HepG2 (cell line): Measurements from ENCODE around the gene IL2RA. TPM values are rescaled to one million over a fixed set of nuclear protein-coding genes. Genes with fewer than 3 reads are reported as not detected.
A peak's percentile ranks its signal among the peaks of the same experiment; 100 is the strongest.

Experiments
- ATAC-seq: fragments of 200-7000 bp; cut with Tn5 transposase; 3 replicates; pipeline ENCODE4 v1.9.1; 2020; ENCODE audit warnings: mild to moderate bottlenecking, moderate library complexity
- BruUV-seq: library from RNA; stranded (reverse); fragments of 400-500 nt; replicated peaks from 2 replicates; lab custom pipeline; 2021; lab: Mats Ljungman, UMichigan
- CTCF ChIA-PET: fragments of 300-600 bp; formaldehyde crosslinking; extraction: SDS; loops from one replicate; lab custom pipeline; 2021; ENCODE audit warnings: low total read pairs, inconsistent platforms, low intra/inter-chr PET ratio; lab: Yijun Ruan, JAX
- POLR2A ChIA-PET: fragments of 350-600 bp; sonication (Branson Sonifier 250); formaldehyde crosslinking; loops from one replicate; lab custom pipeline; 2020; ENCODE audit warnings: antibody characterized with exemption, inconsistent platforms; lab: Yijun Ruan, JAX
- DNase-seq: peaks from one replicate; pipeline ENCODE4 v3.0.0-alpha.2; 2015; ENCODE audit warnings: low spot score
- FAIRE-seq: peaks from 3 replicates; lab custom pipeline; 2011; peaks lifted over from hg19 to GRCh38; lab: Jason Lieb, UNC
- H2AFZ ChIP-seq: one replicate; pipeline ENCODE4 v1.6.1; 2011; ENCODE audit warnings: low read length, inconsistent platforms
- H3K27ac ChIP-seq: fragments of 300-600 bp; 3 replicates; pipeline ENCODE4 v1.8.0; 2011; ENCODE audit warnings: mixed run types, mild to moderate bottlenecking, mixed read lengths, low read length, inconsistent platforms; ENCODE audit not compliant: insufficient read depth; ENCODE audit errors: extremely low read length
- H3K27me3 ChIP-seq, 2 experiments: fragments of 200-600 bp in 1 of 2; 2 replicates in 1 of 2; 3 replicates in 1 of 2; pipeline versions ENCODE4 v1.6.0 to v1.8.0; 2011; ENCODE audit warnings: low read length in 2 of 2, mild to moderate bottlenecking in 2 of 2, moderate library complexity in 2 of 2, inconsistent platforms in 1 of 2; ENCODE audit not compliant: insufficient read depth in 2 of 2, control insufficient read depth in 1 of 2
- H3K36me3 ChIP-seq, 2 experiments: fragments of 200-600 bp in 1 of 2; replicated peaks in 1 of 2; 2 replicates in 1 of 2; 3 replicates in 1 of 2; pipeline versions ENCODE4 v1.5.1 to v1.8.0; 2011; ENCODE audit warnings: low read length in 2 of 2, inconsistent platforms in 1 of 2; ENCODE audit not compliant: insufficient read depth in 2 of 2, control insufficient read depth in 1 of 2
- H3K4me1 ChIP-seq: 2 replicates; pipeline ENCODE4 v1.5.1; 2012; ENCODE audit warnings: low read length, inconsistent platforms; ENCODE audit not compliant: insufficient read depth
- H3K4me2 ChIP-seq: 2 replicates; pipeline ENCODE4 v1.6.0; 2011; ENCODE audit warnings: low read depth, low read length, inconsistent platforms
- H3K4me3 ChIP-seq, 3 experiments: fragments of 200-600 bp in 1 of 3; sonication (generic), shearing (Covaris generic) in 1 of 3; replicated peaks in 1 of 3; 2 replicates each; pipeline ENCODE4 v1.5.1; 2011 to 2016; ENCODE audit warnings: low read length in 3 of 3, inconsistent platforms in 2 of 3, low read depth in 2 of 3, mild to moderate bottlenecking in 2 of 3, control low read depth in 1 of 3, mixed read lengths in 1 of 3; ENCODE audit not compliant: insufficient read depth in 1 of 3
- H3K79me2 ChIP-seq: one replicate; pipeline ENCODE4 v1.6.1; 2011; ENCODE audit warnings: low read length, inconsistent platforms; ENCODE audit not compliant: insufficient read depth
- H3K9ac ChIP-seq: 2 replicates; pipeline ENCODE4 v1.6.0; 2011; ENCODE audit warnings: mild to moderate bottlenecking, low read depth, low read length, inconsistent platforms; ENCODE audit not compliant: insufficient read depth
- H3K9me3 ChIP-seq: 2 replicates; pipeline ENCODE4 v1.5.1; 2012; ENCODE audit warnings: mild to moderate bottlenecking, low read length
- H4K20me1 ChIP-seq: 2 replicates; pipeline ENCODE4 v1.6.0; 2011; ENCODE audit warnings: inconsistent platforms, mild to moderate bottlenecking, low read length, moderate library complexity; ENCODE audit not compliant: insufficient read depth
- ATF7 ChIP-seq, 2 experiments: fragments of 450-650 bp in 1 of 2; sonication (generic) in 1 of 2; formaldehyde crosslinking in 1 of 2; IDR thresholded peaks; 2 replicates each; pipeline versions ENCODE4 v1.4.0 to v1.6.1; 2016 to 2020; ENCODE audit warnings: antibody characterized with exemption in 1 of 2, mild to moderate bottlenecking in 1 of 2, missing genetic modification reagents in 1 of 2
- CREB1 ChIP-seq, 2 experiments: fragments of 450-650 bp in 1 of 2; IDR thresholded peaks; 2 replicates each; pipeline ENCODE4 v1.6.1; 2016 to 2017; ENCODE audit warnings: control low read depth in 1 of 2, mild to moderate bottlenecking in 1 of 2, missing compliant biosample characterization in 1 of 2, missing genetic modification characterization in 1 of 2
- GABPB1 ChIP-seq: IDR thresholded peaks from 2 replicates; pipeline ENCODE4 v1.6.1; 2016; ENCODE audit warnings: mild to moderate bottlenecking, missing genetic modification reagents, moderate library complexity, missing compliant biosample characterization
- RFX3 ChIP-seq: IDR thresholded peaks from 2 replicates; pipeline ENCODE4 v1.6.1; 2016; ENCODE audit warnings: missing biosample characterization, missing genetic modification reagents
- SP1 ChIP-seq, 2 experiments: fragments of 450-650 bp in 1 of 2; sonication (generic) in 1 of 2; formaldehyde crosslinking in 1 of 2; IDR thresholded peaks; 2 replicates each; pipeline versions ENCODE4 v1.4.0 to v1.6.1; 2016 to 2020; ENCODE audit warnings: missing genetic modification reagents in 1 of 2
- SP140L ChIP-seq: sonication (generic); formaldehyde crosslinking; IDR thresholded peaks from 2 replicates; pipeline ENCODE4 v1.4.0; 2020; ENCODE audit warnings: missing genetic modification reagents, borderline replicate concordance
- SRSF4 ChIP-seq: fragments of 200-400 bp; formaldehyde crosslinking; IDR thresholded peaks from one replicate; pipeline ENCODE4 v1.6.1; 2018; ENCODE audit warnings: mild to moderate bottlenecking, low read depth, low read length, moderate library complexity; ENCODE audit not compliant: poor library complexity, severe bottlenecking
- ZNF256 ChIP-seq: sonication (generic); formaldehyde crosslinking; conservative IDR thresholded peaks from 2 replicates; pipeline ENCODE4 v1.4.0; 2020; ENCODE audit warnings: missing genetic modification reagents
- ZNF749 ChIP-seq: sonication (generic); formaldehyde crosslinking; IDR thresholded peaks from 2 replicates; pipeline ENCODE4 v1.8.0; 2022; ENCODE audit warnings: mild to moderate bottlenecking, missing genetic modification reagents, moderate library complexity, borderline replicate concordance
- WGBS: methylation state at CpG from one replicate; pipeline ENCODE4 v1.1.6; 2017; ENCODE audit warnings: low lambda C conversion rate; 5-methylcytosine and 5-hydroxymethylcytosine counted together
- in situ Hi-C: cut with HindIII; loops from 2 replicates; pipeline ENCODE4 v1.10.0; 2017; ENCODE audit warnings: low pct_unique_long_range_greater_than_20kb; ENCODE audit not compliant: extremely low pct_ligation_motif_present
- intact Hi-C: fragments of 100-400 bp; cut with micrococcal nuclease; formaldehyde crosslinking; loops from one replicate; pipeline ENCODE4 v1.10.0; 2022; ENCODE audit not compliant: unreplicated experiment
- polyA plus RNA-seq, 8 experiments: library from polyadenylated mRNA; depleted of rRNA in 3 of 8; stranded (reverse) in 7 of 8; unstranded in 1 of 8; fragments of >200 nt; fragmentation: Illumina TruSeq in 4 of 8; extraction: Trizol in 4 of 8; gene quantifications; 2 replicates each; pipeline versions ENCODE4 v1.2.1 to v1.2.3, GENCODE V29; 2011 to 2016; ENCODE audit warnings: low read depth in 4 of 8, missing spikeins in 1 of 8, mixed read lengths in 1 of 8; ENCODE audit not compliant: insufficient read depth in 1 of 8
- total RNA-seq, 5 experiments: library from RNA; depleted of rRNA; stranded (reverse); fragments of >200 nt; fragmentation: Illumina TruSeq; extraction: Trizol; gene quantifications; 2 replicates each; pipeline ENCODE4 v1.2.3, GENCODE V29; 2016; ENCODE audit warnings: low read depth in 1 of 5
- TF ChIP-seq, protein P1 (sequence below): IDR thresholded peaks from 2 replicates; pipeline ENCODE4 v1.6.1; 2016; ENCODE audit warnings: low read depth
- TF ChIP-seq, protein P2 (sequence below): sonication (generic); formaldehyde crosslinking; IDR thresholded peaks from 2 replicates; pipeline ENCODE4 v1.4.0; 2020; ENCODE audit warnings: missing genetic modification reagents

Gene IL2RA
- total and polyA plus RNA-seq, 2 of the 13 experiments (the other 11 are each of a cell fraction or from before 2014, with no cell fraction given) = not detected

DNA sequence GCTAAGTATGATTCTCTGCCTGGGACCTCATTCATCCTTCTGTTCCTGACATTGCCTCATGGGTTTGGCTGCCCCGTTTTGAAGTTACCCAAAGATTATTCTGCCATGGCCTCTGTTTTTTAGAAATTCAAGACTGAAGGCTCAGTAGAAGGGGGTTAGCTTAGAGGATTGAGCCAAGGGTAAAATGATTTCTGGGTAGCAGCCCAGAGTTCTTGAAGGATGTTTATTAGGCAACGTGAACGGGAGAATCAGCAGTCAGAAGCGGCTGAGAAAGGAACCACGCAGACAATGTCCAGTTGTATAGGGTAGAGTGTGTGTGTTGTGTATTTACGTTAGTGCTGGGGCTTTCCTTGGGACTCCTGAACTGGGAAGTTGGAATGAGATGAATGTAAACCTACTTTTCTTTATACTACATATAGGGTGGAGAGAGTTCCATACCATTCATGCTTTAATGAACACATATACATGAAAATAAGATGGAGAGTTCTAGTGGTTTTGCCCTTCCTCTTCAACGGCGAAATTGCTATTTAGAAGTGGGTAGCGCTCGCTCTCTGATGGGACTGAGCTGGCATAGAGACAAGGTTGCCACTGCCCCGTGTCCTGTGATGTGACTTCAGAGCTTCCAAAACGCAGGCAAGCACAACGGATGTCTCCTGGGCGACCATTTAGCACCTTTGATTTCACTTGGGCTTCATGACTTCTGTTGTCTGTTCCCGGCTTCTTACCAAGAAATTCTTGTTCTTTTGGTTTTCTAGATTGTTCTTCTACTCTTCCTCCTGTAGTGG, 49.9 kb downstream of the IL2RA start (continued):
- TF ChIP-seq SP140L (CRISPR knock-in tag) (no peak), RFX3 (CRISPR knock-in tag) (no peak)

DNA sequence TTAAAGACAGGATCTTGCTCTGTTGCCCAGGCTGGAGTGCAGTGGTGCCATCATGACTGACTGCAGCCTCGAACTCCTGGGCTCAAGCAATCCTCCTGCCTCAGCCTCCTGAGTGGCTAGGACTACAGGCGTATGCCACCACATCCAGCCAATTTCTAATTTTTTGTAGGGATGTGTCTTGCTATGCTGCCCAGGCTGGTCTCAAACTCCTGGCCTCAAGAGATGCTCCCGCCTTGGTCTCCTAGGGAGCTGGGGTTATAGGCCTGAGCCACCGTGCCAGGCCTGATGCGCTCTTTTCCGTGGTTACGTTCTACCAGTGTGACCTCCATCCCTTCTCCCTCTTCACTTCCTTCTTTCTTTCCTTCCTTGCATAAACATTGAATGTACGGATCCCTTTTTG, 50.6 kb downstream of the IL2RA start:
- Histone ChIP-seq H3K36me3 (no peaks in the 10 kb centered on the region), H3K79me2 (no peaks in the 10 kb centered on the region), H3K27ac (no peak overlapping the region), H3K27me3 (peaks cover 0 to 44% of the 10 kb centered on the region in 2 experiments), H4K20me1 (no peaks in the 10 kb centered on the region), H3K4me1 (no peaks in the 10 kb centered on the region), H2AFZ (no peak overlapping the region), H3K4me2 (no peak overlapping the region), H3K9ac (no peak overlapping the region), H3K9me3 (no peaks in the 10 kb centered on the region), H3K4me3 (no peak overlapping the region)
- ATAC-seq = no peak
- in situ Hi-C loops (no loop called here), intact Hi-C loops (loop anchor here (5.0 kb wide), 3 partner anchors 41 to 391 kb away; no protein-coding TSS in a partner anchor)
- TF ChIP-seq SRSF4 = no peak
- DNase-seq = no peak
- no peak for FAIRE-seq
- WGBS = 69% methylated on average over 8 of the region's 8 CpGs
- ChIA-PET POLR2A (no interaction called here), CTCF (no interaction called here)
- BruUV-seq = no TSS peak

DNA sequence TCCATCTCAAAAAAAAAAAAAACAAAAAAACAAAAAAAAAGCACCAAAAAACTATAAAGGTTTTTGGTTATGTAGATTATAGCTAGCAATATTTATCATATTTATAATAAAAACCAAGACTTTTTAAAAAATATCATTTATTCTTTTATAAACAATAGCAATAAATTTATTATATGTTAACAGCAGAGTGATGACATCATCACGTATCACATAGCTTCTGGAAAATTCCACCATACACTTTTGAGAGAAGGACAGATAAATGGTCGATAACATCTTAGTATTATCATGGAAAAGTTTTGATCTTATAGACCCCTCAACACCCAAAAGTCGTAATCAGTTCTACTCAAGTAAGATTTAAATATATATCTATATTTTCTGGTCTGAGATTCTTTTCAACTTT, 51.6 kb downstream of the IL2RA start:
- WGBS = 30% methylated on average over 3 of the region's 3 CpGs
- in situ Hi-C loops = no loop called here
- TF ChIP-seq ATF7 (IDR thresholded peaks at IDR 0.05) (peak; percentile 92), ATF7 (CRISPR knock-in tag; IDR thresholded peaks at IDR 0.05) (no peak), CREB1 (IDR thresholded peaks at IDR 0.05) (0 out of 2 replicates have a peak, but pooled peaks have one; percentile 17), CREB1 (CRISPR knock-in tag; IDR thresholded peaks at IDR 0.05) (no peak), GABPB1 (CRISPR knock-in tag) (no peak), ZNF749 (CRISPR knock-in tag) (no peak), SP1 (IDR thresholded peaks at IDR 0.05) (no peak), SP1 (CRISPR knock-in tag; IDR thresholded peaks at IDR 0.05) (no peak), ZNF256 (CRISPR knock-in tag) (no peak)
- TF ChIP-seq, protein P1, sequence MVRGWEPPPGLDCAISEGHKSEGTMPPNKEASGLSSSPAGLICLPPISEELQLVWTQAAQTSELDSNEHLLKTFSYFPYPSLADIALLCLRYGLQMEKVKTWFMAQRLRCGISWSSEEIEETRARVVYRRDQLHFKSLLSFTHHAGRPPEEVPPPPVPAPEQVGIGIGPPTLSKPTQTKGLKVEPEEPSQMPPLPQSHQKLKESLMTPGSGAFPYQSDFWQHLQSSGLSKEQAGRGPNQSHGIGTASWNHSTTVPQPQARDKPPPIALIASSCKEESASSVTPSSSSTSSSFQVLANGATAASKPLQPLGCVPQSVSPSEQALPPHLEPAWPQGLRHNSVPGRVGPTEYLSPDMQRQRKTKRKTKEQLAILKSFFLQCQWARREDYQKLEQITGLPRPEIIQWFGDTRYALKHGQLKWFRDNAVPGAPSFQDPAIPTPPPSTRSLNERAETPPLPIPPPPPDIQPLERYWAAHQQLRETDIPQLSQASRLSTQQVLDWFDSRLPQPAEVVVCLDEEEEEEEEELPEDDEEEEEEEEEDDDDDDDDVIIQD (CRISPR knock-in tag) = no peak
- TF ChIP-seq, protein P2, sequence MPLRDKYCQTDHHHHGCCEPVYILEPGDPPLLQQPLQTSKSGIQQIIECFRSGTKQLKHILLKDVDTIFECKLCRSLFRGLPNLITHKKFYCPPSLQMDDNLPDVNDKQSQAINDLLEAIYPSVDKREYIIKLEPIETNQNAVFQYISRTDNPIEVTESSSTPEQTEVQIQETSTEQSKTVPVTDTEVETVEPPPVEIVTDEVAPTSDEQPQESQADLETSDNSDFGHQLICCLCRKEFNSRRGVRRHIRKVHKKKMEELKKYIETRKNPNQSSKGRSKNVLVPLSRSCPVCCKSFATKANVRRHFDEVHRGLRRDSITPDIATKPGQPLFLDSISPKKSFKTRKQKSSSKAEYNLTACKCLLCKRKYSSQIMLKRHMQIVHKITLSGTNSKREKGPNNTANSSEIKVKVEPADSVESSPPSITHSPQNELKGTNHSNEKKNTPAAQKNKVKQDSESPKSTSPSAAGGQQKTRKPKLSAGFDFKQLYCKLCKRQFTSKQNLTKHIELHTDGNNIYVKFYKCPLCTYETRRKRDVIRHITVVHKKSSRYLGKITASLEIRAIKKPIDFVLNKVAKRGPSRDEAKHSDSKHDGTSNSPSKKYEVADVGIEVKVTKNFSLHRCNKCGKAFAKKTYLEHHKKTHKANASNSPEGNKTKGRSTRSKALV = no peak

More for the DNA sequence above, 51.6 kb downstream of the IL2RA start:
- no peak for ATAC-seq
- no peak for DNase-seq
- Histone ChIP-seq H3K9ac (no peak overlapping the region), H3K4me2 (no peak overlapping the region), H3K79me2 (no peaks in the 10 kb centered on the region), H4K20me1 (no peaks in the 10 kb centered on the region), H2AFZ (no peak overlapping the region), H3K9me3 (no peaks in the 10 kb centered on the region), H3K4me3 (no peak overlapping the region), H3K36me3 (no peaks in the 10 kb centered on the region), H3K27ac (no peak overlapping the region), H3K4me1 (no peaks in the 10 kb centered on the region), H3K27me3 (peaks cover 2 to 46% of the 10 kb centered on the region in 2 experiments)
- FAIRE-seq = no peak
- no TSS peak for BruUV-seq
- ChIA-PET POLR2A (no interaction called here), CTCF (no interaction called here)
- intact Hi-C loops = loop anchor here (5.0 kb wide), 3 partner anchors 42 to 392 kb away; no protein-coding TSS in a partner anchor
